HepG2 (cell line): Measurements from ENCODE around the gene DCDC2. TPM values are rescaled to one million over a fixed set of nuclear protein-coding genes. Genes with fewer than 3 reads are reported as not detected.

ENCODE experiments used
- ATAC-seq: fragments of 200-7000 bp; cut with Tn5 transposase; 3 replicates; pipeline ENCODE4 v1.9.1; 2020; ENCODE audit warnings: mild to moderate bottlenecking, moderate library complexity
- BruUV-seq: library from RNA; stranded (reverse); fragments of 400-500 nt; replicated peaks from 2 replicates; lab custom pipeline; 2021; lab: Mats Ljungman, UMichigan
- CTCF ChIA-PET: fragments of 300-600 bp; formaldehyde crosslinking; extraction: SDS; loops from one replicate; lab custom pipeline; 2021; ENCODE audit warnings: low total read pairs, inconsistent platforms, low intra/inter-chr PET ratio; lab: Yijun Ruan, JAX
- POLR2A ChIA-PET: fragments of 350-600 bp; sonication (Branson Sonifier 250); formaldehyde crosslinking; loops from one replicate; lab custom pipeline; 2020; ENCODE audit warnings: antibody characterized with exemption, inconsistent platforms; lab: Yijun Ruan, JAX
- DNase-seq: peaks from one replicate; pipeline ENCODE4 v3.0.0-alpha.2; 2015; ENCODE audit warnings: low spot score
- FAIRE-seq: peaks from 3 replicates; lab custom pipeline; 2011; peaks lifted over from hg19 to GRCh38; lab: Jason Lieb, UNC
- H2AFZ ChIP-seq: one replicate; pipeline ENCODE4 v1.6.1; 2011; ENCODE audit warnings: low read length, inconsistent platforms
- H3K27ac ChIP-seq: fragments of 300-600 bp; 3 replicates; pipeline ENCODE4 v1.8.0; 2011; ENCODE audit warnings: mixed run types, mild to moderate bottlenecking, mixed read lengths, low read length, inconsistent platforms; ENCODE audit not compliant: insufficient read depth; ENCODE audit errors: extremely low read length
- H3K27me3 ChIP-seq, 2 experiments: fragments of 200-600 bp in 1 of 2; 2 replicates in 1 of 2; 3 replicates in 1 of 2; pipeline versions ENCODE4 v1.6.0 to v1.8.0; 2011; ENCODE audit warnings: low read length in 2 of 2, mild to moderate bottlenecking in 2 of 2, moderate library complexity in 2 of 2, inconsistent platforms in 1 of 2; ENCODE audit not compliant: insufficient read depth in 2 of 2, control insufficient read depth in 1 of 2
- H3K36me3 ChIP-seq, 2 experiments: fragments of 200-600 bp in 1 of 2; replicated peaks in 1 of 2; 2 replicates in 1 of 2; 3 replicates in 1 of 2; pipeline versions ENCODE4 v1.5.1 to v1.8.0; 2011; ENCODE audit warnings: low read length in 2 of 2, inconsistent platforms in 1 of 2; ENCODE audit not compliant: insufficient read depth in 2 of 2, control insufficient read depth in 1 of 2
- H3K4me1 ChIP-seq: 2 replicates; pipeline ENCODE4 v1.5.1; 2012; ENCODE audit warnings: low read length, inconsistent platforms; ENCODE audit not compliant: insufficient read depth
- H3K4me2 ChIP-seq: 2 replicates; pipeline ENCODE4 v1.6.0; 2011; ENCODE audit warnings: low read depth, low read length, inconsistent platforms
- H3K4me3 ChIP-seq, 3 experiments: fragments of 200-600 bp in 1 of 3; sonication (generic), shearing (Covaris generic) in 1 of 3; replicated peaks in 1 of 3; 2 replicates each; pipeline ENCODE4 v1.5.1; 2011 to 2016; ENCODE audit warnings: low read length in 3 of 3, inconsistent platforms in 2 of 3, low read depth in 2 of 3, mild to moderate bottlenecking in 2 of 3, control low read depth in 1 of 3, mixed read lengths in 1 of 3; ENCODE audit not compliant: insufficient read depth in 1 of 3
- H3K79me2 ChIP-seq: one replicate; pipeline ENCODE4 v1.6.1; 2011; ENCODE audit warnings: low read length, inconsistent platforms; ENCODE audit not compliant: insufficient read depth
- H3K9ac ChIP-seq: 2 replicates; pipeline ENCODE4 v1.6.0; 2011; ENCODE audit warnings: mild to moderate bottlenecking, low read depth, low read length, inconsistent platforms; ENCODE audit not compliant: insufficient read depth
- H3K9me3 ChIP-seq: 2 replicates; pipeline ENCODE4 v1.5.1; 2012; ENCODE audit warnings: mild to moderate bottlenecking, low read length
- H4K20me1 ChIP-seq: 2 replicates; pipeline ENCODE4 v1.6.0; 2011; ENCODE audit warnings: inconsistent platforms, mild to moderate bottlenecking, low read length, moderate library complexity; ENCODE audit not compliant: insufficient read depth
- CEBPB ChIP-seq: IDR thresholded peaks from 2 replicates; pipeline ENCODE4 v1.6.1; 2011; ENCODE audit warnings: low read depth, low read length, improper control_type of control experiment, borderline replicate concordance
- KLF13 ChIP-seq: sonication (generic); formaldehyde crosslinking; IDR thresholded peaks from 2 replicates; pipeline ENCODE4 v1.4.0; 2020; ENCODE audit warnings: mild to moderate bottlenecking, missing genetic modification reagents
- NFATC3 ChIP-seq: sonication (generic); formaldehyde crosslinking; IDR thresholded peaks from 2 replicates; pipeline ENCODE4 v1.5.1; 2020; ENCODE audit warnings: mild to moderate bottlenecking, missing genetic modification reagents
- STAG1 ChIP-seq: sonication (generic); formaldehyde crosslinking; IDR thresholded peaks from 2 replicates; pipeline ENCODE4 v1.4.0; 2020; ENCODE audit warnings: missing genetic modification reagents
- ZNF329 ChIP-seq: sonication (generic); formaldehyde crosslinking; IDR thresholded peaks from 2 replicates; pipeline ENCODE4 v1.9.0; 2021; ENCODE audit warnings: low read depth, mild to moderate bottlenecking, missing genetic modification reagents
- ZSCAN12 ChIP-seq: sonication (generic); formaldehyde crosslinking; IDR thresholded peaks from 2 replicates; pipeline ENCODE4 v1.9.0; 2021; ENCODE audit warnings: mild to moderate bottlenecking, missing genetic modification reagents
- WGBS: methylation state at CpG from one replicate; pipeline ENCODE4 v1.1.6; 2017; ENCODE audit warnings: low lambda C conversion rate; 5-methylcytosine and 5-hydroxymethylcytosine counted together
- in situ Hi-C: cut with HindIII; loops from 2 replicates; pipeline ENCODE4 v1.10.0; 2017; ENCODE audit warnings: low pct_unique_long_range_greater_than_20kb; ENCODE audit not compliant: extremely low pct_ligation_motif_present
- intact Hi-C: fragments of 100-400 bp; cut with micrococcal nuclease; formaldehyde crosslinking; loops from one replicate; pipeline ENCODE4 v1.10.0; 2022; ENCODE audit not compliant: unreplicated experiment
- polyA plus RNA-seq, 8 experiments: library from polyadenylated mRNA; depleted of rRNA in 3 of 8; stranded (reverse) in 7 of 8; unstranded in 1 of 8; fragments of >200 nt; fragmentation: Illumina TruSeq in 4 of 8; extraction: Trizol in 4 of 8; gene quantifications; 2 replicates each; pipeline versions ENCODE4 v1.2.1 to v1.2.3, GENCODE V29; 2011 to 2016; ENCODE audit warnings: low read depth in 4 of 8, missing spikeins in 1 of 8, mixed read lengths in 1 of 8; ENCODE audit not compliant: insufficient read depth in 1 of 8
- total RNA-seq, 5 experiments: library from RNA; depleted of rRNA; stranded (reverse); fragments of >200 nt; fragmentation: Illumina TruSeq; extraction: Trizol; gene quantifications; 2 replicates each; pipeline ENCODE4 v1.2.3, GENCODE V29; 2016; ENCODE audit warnings: low read depth in 1 of 5
- TF ChIP-seq, protein P1 (sequence below): sonication (generic); formaldehyde crosslinking; conservative IDR thresholded peaks from 2 replicates; pipeline ENCODE4 v1.8.0; 2022; ENCODE audit warnings: mild to moderate bottlenecking, moderate library complexity, missing genetic modification reagents
- TF ChIP-seq, protein P2 (sequence below): sonication (generic); formaldehyde crosslinking; IDR thresholded peaks from 2 replicates; pipeline ENCODE4 v1.4.0; 2020; ENCODE audit warnings: missing genetic modification reagents
- TF ChIP-seq, protein P3 (sequence below): sonication (generic); formaldehyde crosslinking; conservative IDR thresholded peaks from 2 replicates; pipeline ENCODE4 v1.8.0; 2022; ENCODE audit warnings: missing genetic modification reagents
- TF ChIP-seq, protein P4 (sequence below): sonication (generic); formaldehyde crosslinking; IDR thresholded peaks from 2 replicates; pipeline ENCODE4 v1.5.0; 2020; ENCODE audit warnings: mild to moderate bottlenecking, missing genetic modification reagents, moderate library complexity

The DCDC2 gene
- total and polyA plus RNA-seq, 2 of the 13 experiments (the other 11 are each of a cell fraction or from before 2014, with no cell fraction given): 9.0 to 36.2 TPM

DNA sequence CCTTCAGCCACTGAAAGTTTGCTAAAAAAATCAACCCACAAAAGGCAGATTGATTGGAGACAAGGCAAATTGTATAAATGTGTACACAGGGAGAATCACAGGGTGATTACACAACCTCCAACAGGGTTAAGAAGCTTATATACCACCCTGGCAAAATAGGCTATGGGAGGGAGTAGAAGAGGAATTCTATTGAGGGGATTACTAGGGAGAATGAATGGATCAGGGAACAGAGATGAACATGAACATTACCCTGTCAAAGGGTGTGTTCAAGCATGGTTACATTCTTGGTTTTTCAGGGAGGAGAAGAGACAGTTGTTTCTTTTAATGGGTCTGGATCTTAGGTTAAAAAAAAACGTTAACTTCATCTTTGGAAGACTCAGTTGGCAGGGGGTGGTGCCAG lies 39.8 kb upstream of the DCDC2 start:
- Histone ChIP-seq H4K20me1 (no peaks in the 10 kb centered on the region), H3K79me2 (peaks cover 4% of the 10 kb centered on the region), H3K4me2 (no peak overlapping the region), H3K27ac (no peak overlapping the region), H3K36me3 (no peaks in the 10 kb centered on the region), H3K4me3 (no peak overlapping the region), H3K27me3 (no peaks in the 10 kb centered on the region), H3K9me3 (peaks cover 12% of the 10 kb centered on the region), H2AFZ (no peak overlapping the region), H3K4me1 (peaks cover 35% of the 10 kb centered on the region), H3K9ac (no peak overlapping the region)
- 0% methylated on average over 1 of the region's 1 CpG for whole genome bisulfite sequencing
- TF ChIP-seq CEBPB: peak; percentile 40; the same call in 1 of the 2 replicates
- no peak for TF ChIP-seq ZSCAN12 (CRISPR knock-in tag)
- TF ChIP-seq KLF13 (CRISPR knock-in tag): no peak
- TF ChIP-seq, protein P1, sequence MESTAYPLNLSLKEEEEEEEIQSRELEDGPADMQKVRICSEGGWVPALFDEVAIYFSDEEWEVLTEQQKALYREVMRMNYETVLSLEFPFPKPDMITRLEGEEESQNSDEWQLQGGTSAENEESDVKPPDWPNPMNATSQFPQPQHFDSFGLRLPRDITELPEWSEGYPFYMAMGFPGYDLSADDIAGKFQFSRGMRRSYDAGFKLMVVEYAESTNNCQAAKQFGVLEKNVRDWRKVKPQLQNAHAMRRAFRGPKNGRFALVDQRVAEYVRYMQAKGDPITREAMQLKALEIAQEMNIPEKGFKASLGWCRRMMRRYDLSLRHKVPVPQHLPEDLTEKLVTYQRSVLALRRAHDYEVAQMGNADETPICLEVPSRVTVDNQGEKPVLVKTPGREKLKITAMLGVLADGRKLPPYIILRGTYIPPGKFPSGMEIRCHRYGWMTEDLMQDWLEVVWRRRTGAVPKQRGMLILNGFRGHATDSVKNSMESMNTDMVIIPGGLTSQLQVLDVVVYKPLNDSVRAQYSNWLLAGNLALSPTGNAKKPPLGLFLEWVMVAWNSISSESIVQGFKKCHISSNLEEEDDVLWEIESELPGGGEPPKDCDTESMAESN (CRISPR knock-in tag): no peak
- TF ChIP-seq, protein P2, sequence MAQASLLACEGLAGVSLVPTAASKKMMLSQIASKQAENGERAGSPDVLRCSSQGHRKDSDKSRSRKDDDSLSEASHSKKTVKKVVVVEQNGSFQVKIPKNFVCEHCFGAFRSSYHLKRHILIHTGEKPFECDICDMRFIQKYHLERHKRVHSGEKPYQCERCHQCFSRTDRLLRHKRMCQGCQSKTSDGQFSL (CRISPR knock-in tag): no peak
- no peak for TF ChIP-seq NFATC3 (CRISPR knock-in tag)
- FAIRE-seq: no peak
- intact Hi-C loops (no loop called here), in situ Hi-C loops (loop anchor here (10.0 kb wide), 1 partner anchor 333 kb away; no protein-coding TSS in a partner anchor)
- POLR2A ChIA-PET: interaction anchor here (0.5 kb wide), 1 partner anchor 19 kb away, joined by 3 read pairs; no protein-coding TSS in a partner anchor
- ATAC-seq: no peak
- CTCF ChIA-PET: no interaction called here
- no peak for DNase-seq
- BruUV-seq: no TSS peak

DNA sequence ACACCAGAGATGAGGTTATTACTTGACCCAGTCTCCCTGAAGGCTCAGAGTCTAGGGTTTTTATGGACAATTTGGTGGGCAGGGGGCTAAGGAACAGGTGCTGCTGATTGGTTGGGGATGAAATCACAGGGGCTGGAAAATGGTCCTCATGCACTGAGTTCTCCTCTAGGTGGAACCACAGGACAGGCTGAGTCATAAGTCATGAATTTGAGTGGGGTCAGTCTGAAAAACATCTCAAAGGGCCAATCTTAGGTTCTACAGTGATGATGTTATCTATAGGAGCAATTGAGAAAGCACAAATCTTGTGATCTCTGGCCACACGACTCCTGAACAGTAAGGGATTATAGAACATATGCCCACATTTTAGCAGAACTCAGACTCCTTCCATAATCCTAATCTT lies 39.0 kb upstream of the DCDC2 start:
- Histone ChIP-seq H3K27me3 (no peaks in the 10 kb centered on the region), H3K4me3 (no peak overlapping the region), H3K9me3 (peaks cover 12% of the 10 kb centered on the region), H3K36me3 (no peaks in the 10 kb centered on the region), H3K4me1 (peaks cover 27% of the 10 kb centered on the region), H2AFZ (no peak overlapping the region), H3K9ac (no peak overlapping the region), H3K79me2 (no peaks in the 10 kb centered on the region), H4K20me1 (no peaks in the 10 kb centered on the region), H3K4me2 (no peak overlapping the region), H3K27ac (no peak overlapping the region)
- ChIA-PET CTCF (no interaction called here), POLR2A (no interaction called here)
- no peak for FAIRE-seq
- ATAC-seq: no peak
- in situ Hi-C loops: loop anchor here (10.0 kb wide), 1 partner anchor 332 kb away; no protein-coding TSS in a partner anchor
- WGBS: 14% methylated on average over 1 of the region's 1 CpG
- BruUV-seq: no TSS peak
- intact Hi-C loops: no loop called here
- DNase-seq: no peak
- TF ChIP-seq, protein P3, sequence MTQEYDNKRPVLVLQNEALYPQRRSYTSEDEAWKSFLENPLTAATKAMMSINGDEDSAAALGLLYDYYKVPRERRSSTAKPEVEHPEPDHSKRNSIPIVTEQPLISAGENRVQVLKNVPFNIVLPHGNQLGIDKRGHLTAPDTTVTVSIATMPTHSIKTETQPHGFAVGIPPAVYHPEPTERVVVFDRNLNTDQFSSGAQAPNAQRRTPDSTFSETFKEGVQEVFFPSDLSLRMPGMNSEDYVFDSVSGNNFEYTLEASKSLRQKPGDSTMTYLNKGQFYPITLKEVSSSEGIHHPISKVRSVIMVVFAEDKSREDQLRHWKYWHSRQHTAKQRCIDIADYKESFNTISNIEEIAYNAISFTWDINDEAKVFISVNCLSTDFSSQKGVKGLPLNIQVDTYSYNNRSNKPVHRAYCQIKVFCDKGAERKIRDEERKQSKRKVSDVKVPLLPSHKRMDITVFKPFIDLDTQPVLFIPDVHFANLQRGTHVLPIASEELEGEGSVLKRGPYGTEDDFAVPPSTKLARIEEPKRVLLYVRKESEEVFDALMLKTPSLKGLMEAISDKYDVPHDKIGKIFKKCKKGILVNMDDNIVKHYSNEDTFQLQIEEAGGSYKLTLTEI (CRISPR knock-in tag): no peak
- no peak for TF ChIP-seq ZNF329 (CRISPR knock-in tag)
- TF ChIP-seq, protein P4, sequence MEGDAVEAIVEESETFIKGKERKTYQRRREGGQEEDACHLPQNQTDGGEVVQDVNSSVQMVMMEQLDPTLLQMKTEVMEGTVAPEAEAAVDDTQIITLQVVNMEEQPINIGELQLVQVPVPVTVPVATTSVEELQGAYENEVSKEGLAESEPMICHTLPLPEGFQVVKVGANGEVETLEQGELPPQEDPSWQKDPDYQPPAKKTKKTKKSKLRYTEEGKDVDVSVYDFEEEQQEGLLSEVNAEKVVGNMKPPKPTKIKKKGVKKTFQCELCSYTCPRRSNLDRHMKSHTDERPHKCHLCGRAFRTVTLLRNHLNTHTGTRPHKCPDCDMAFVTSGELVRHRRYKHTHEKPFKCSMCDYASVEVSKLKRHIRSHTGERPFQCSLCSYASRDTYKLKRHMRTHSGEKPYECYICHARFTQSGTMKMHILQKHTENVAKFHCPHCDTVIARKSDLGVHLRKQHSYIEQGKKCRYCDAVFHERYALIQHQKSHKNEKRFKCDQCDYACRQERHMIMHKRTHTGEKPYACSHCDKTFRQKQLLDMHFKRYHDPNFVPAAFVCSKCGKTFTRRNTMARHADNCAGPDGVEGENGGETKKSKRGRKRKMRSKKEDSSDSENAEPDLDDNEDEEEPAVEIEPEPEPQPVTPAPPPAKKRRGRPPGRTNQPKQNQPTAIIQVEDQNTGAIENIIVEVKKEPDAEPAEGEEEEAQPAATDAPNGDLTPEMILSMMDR (CRISPR knock-in tag): peak; percentile 54
- peak; percentile 14; the same call in 1 of the 2 replicates for TF ChIP-seq STAG1
